ENCODE measurements around the gene DDX54.

DNA sequence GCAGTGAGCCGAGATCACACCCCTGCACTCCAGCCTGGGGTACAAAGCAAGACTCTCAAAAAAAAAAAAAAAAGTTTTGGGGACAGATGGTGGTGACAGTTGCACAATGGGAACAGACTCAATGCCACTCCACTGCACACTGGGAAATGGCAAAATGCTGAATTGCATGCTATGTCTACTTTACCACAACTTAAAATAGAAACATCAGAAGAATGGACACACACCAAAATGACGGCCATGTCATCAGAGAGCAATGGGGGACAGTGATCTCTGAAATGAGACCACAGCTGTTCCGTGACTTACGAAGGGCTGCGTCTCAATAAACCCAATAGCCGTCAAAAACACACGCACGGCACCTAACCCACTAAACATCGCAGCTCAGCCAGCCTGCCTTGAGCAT is 13.7 kb downstream of the DDX54 start:
- TF ChIP-seq POLR2AphosphoS5 (IDR thresholded peaks at IDR 0.05) (no peak), EP300 (IDR thresholded peaks at IDR 0.05) (no peak)
- TF ChIP-seq, protein P1, sequence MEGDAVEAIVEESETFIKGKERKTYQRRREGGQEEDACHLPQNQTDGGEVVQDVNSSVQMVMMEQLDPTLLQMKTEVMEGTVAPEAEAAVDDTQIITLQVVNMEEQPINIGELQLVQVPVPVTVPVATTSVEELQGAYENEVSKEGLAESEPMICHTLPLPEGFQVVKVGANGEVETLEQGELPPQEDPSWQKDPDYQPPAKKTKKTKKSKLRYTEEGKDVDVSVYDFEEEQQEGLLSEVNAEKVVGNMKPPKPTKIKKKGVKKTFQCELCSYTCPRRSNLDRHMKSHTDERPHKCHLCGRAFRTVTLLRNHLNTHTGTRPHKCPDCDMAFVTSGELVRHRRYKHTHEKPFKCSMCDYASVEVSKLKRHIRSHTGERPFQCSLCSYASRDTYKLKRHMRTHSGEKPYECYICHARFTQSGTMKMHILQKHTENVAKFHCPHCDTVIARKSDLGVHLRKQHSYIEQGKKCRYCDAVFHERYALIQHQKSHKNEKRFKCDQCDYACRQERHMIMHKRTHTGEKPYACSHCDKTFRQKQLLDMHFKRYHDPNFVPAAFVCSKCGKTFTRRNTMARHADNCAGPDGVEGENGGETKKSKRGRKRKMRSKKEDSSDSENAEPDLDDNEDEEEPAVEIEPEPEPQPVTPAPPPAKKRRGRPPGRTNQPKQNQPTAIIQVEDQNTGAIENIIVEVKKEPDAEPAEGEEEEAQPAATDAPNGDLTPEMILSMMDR (IDR thresholded peaks at IDR 0.05), result no peak

Data from suprapubic skin (tissue), 4 donors.